Gastroesophageal sphincter (tissue), 4 donors: ENCODE data around the gene ATF6. TPM values are rescaled to one million over a fixed set of nuclear protein-coding genes. Genes with fewer than 3 reads are reported as not detected.

ENCODE experiments used
- ATAC-seq: fragments of 150-250 bp; one replicate; pipeline ENCODE4 v1.9.1; 2016; ENCODE audit warnings: mild to moderate bottlenecking, moderate library complexity
- H3K27ac ChIP-seq, 4 donors: fragments of 200-600 bp; sonication (generic) in 3 of 4; 1 replicate in 3 of 4; 2 replicates in 1 of 4; pipeline ENCODE4 v1.5.1; 2016 to 2019
- H3K27me3 ChIP-seq: fragments of 200-600 bp; sonication (generic); one replicate; pipeline ENCODE4 v1.5.1; 2019
- H3K36me3 ChIP-seq, 2 donors: fragments of 200-600 bp; sonication (generic); one replicate each; pipeline ENCODE4 v1.5.1; 2019; ENCODE audit warnings: control low read depth in 1 of 2
- H3K4me1 ChIP-seq, 3 donors: fragments of 200-600 bp; sonication (generic); 1 replicate in 2 of 3; 2 replicates in 1 of 3; pipeline ENCODE4 v1.5.1; 2016 to 2019; ENCODE audit warnings: control low read depth in 2 of 3
- H3K4me3 ChIP-seq, 2 donors: fragments of 200-600 bp; sonication (generic); one replicate each; pipeline ENCODE4 v1.5.1; 2019; ENCODE audit warnings: mild to moderate bottlenecking in 1 of 2, moderate library complexity in 1 of 2
- H3K9me3 ChIP-seq, 3 donors: fragments of 200-600 bp; sonication (generic); one replicate each; pipeline ENCODE4 v1.5.1; 2017 to 2019; ENCODE audit warnings: control low read depth in 2 of 3
- CTCF ChIP-seq, 4 experiments: fragments of 200-600 bp in 2 of 4; fragments of 450-650 bp in 2 of 4; sonication (generic) in 1 of 4; IDR thresholded peaks; one replicate each; pipeline ENCODE4 v1.5.1; 2017 to 2019; ENCODE audit warnings: antibody characterized with exemption in 4 of 4, mild to moderate bottlenecking in 2 of 4, moderate library complexity in 2 of 4
- EP300 ChIP-seq: sonication (generic); formaldehyde crosslinking; IDR thresholded peaks from one replicate; pipeline ENCODE4 v1.6.1; 2017; ENCODE audit warnings: antibody characterized with exemption, mild to moderate bottlenecking
- POLR2A ChIP-seq, 2 donors: fragments of 450-650 bp; IDR thresholded peaks; one replicate each; pipeline ENCODE4 v1.6.1; 2017; ENCODE audit warnings: antibody characterized with exemption in 2 of 2, mild to moderate bottlenecking in 2 of 2, moderate library complexity in 1 of 2
- POLR2AphosphoS5 ChIP-seq: sonication (generic); formaldehyde crosslinking; IDR thresholded peaks from one replicate; pipeline ENCODE4 v1.6.1; 2017; ENCODE audit warnings: antibody characterized with exemption
- WGBS, 2 donors: methylation state at CpG; one replicate each; pipeline ENCODE4 v1.1.5; 2018; ENCODE audit warnings: low coverage in 1 of 2; 5-methylcytosine and 5-hydroxymethylcytosine counted together
- total RNA-seq, 4 donors: library from RNA; depleted of rRNA; stranded (reverse); fragments of >200 nt; gene quantifications; one replicate each; pipeline ENCODE4 v1.1.0, GENCODE V29; 2016

ATF6 gene
- total RNA-seq, 4 donors from 2014 or later: 28.6 to 32.4 (median 29.7) TPM

- no peak for TF ChIP-seq POLR2A (IDR thresholded peaks at IDR 0.05)
- no peak for TF ChIP-seq EP300
- no peak for TF ChIP-seq CTCF (IDR thresholded peaks at IDR 0.05)
- TF ChIP-seq POLR2AphosphoS5: no peak
- no peak overlapping the region for H3K4me3 ChIP-seq
- H3K36me3 ChIP-seq: peaks cover 0 to 6% of the 10 kb centered on the region in 2 donors
- peaks cover 0 to 24% (median 0%) of the 10 kb centered on the region in 3 donors for H3K9me3 ChIP-seq
- no peaks in the 10 kb centered on the region for H3K27me3 ChIP-seq
- peaks cover 0 to 15% (median 0%) of the 10 kb centered on the region in 3 donors for H3K4me1 ChIP-seq
- no peak for ATAC-seq
- H3K27ac ChIP-seq: no peak overlapping the region
These were observed 223.0 kb downstream of the ATF6 start for GRCh38 chr1:161989108-161989507.

- peaks cover 0 to 15% (median 0%) of the 10 kb centered on the region in 3 donors for H3K4me1 ChIP-seq
- H3K36me3 ChIP-seq: peaks cover 0 to 6% of the 10 kb centered on the region in 2 donors
- H3K9me3 ChIP-seq: peaks cover 0 to 24% (median 0%) of the 10 kb centered on the region in 3 donors
- no peak for ATAC-seq
- H3K27ac ChIP-seq: no peak overlapping the region
- WGBS, 2 donors: 90 to 91% methylated on average over 2 to 5 of the region's 5 CpGs
- H3K4me3 ChIP-seq: no peak overlapping the region
- H3K27me3 ChIP-seq: no peaks in the 10 kb centered on the region
- no peak for TF ChIP-seq CTCF (IDR thresholded peaks at IDR 0.05)
- no peak for TF ChIP-seq EP300
These were observed 223.7 kb downstream of the ATF6 start for GRCh38 chr1:161989786-161990185.

- H3K36me3 ChIP-seq: peaks cover 0 to 17% of the 10 kb centered on the region in 2 donors
- no peak overlapping the region for H3K4me3 ChIP-seq
- no peak overlapping the region for H3K27ac ChIP-seq
- no peaks in the 10 kb centered on the region for H3K4me1 ChIP-seq
- ATAC-seq: no peak
- 80 to 92% methylated on average over 1 to 4 of the region's 11 CpGs for whole genome bisulfite sequencing, 2 donors
- H3K9me3 ChIP-seq: peaks cover 0 to 6% (median 0%) of the 10 kb centered on the region in 3 donors
- no peak for TF ChIP-seq POLR2AphosphoS5
- TF ChIP-seq CTCF (IDR thresholded peaks at IDR 0.05): no peak
- no peak for TF ChIP-seq POLR2A (IDR thresholded peaks at IDR 0.05)
- no peak for TF ChIP-seq EP300
- no peaks in the 10 kb centered on the region for H3K27me3 ChIP-seq
These were observed 227.5 kb downstream of the ATF6 start for GRCh38 chr1:161993576-161993975.

GRCh38 chr1:161994175-161994668 lies 228.1 kb downstream of the ATF6 start:
- Histone ChIP-seq H3K27me3 (no peaks in the 10 kb centered on the region), H3K27ac (no peak overlapping the region), H3K36me3 (peaks cover 0 to 17% of the 10 kb centered on the region in 2 donors), H3K9me3 (peaks cover 0 to 6% (median 0%) of the 10 kb centered on the region in 3 donors), H3K4me1 (no peaks in the 10 kb centered on the region), H3K4me3 (no peak overlapping the region)
- WGBS, 2 donors: 44 to 72% methylated on average over 2 to 7 of the region's 9 CpGs
- TF ChIP-seq POLR2A (IDR thresholded peaks at IDR 0.05): no peak
- TF ChIP-seq POLR2AphosphoS5: no peak
- TF ChIP-seq EP300: no peak
- no peak for TF ChIP-seq CTCF (IDR thresholded peaks at IDR 0.05)
- ATAC-seq: no peak

- Histone ChIP-seq H3K27ac (no peak overlapping the region), H3K27me3 (no peaks in the 10 kb centered on the region), H3K9me3 (no peaks in the 10 kb centered on the region), H3K4me3 (no peak overlapping the region), H3K4me1 (no peaks in the 10 kb centered on the region), H3K36me3 (peaks cover 0 to 14% of the 10 kb centered on the region in 2 donors)
- TF ChIP-seq POLR2AphosphoS5 (no peak), POLR2A (IDR thresholded peaks at IDR 0.05) (no peak), EP300 (no peak), CTCF (IDR thresholded peaks at IDR 0.05) (no peak)
- ATAC-seq: no peak
- WGBS, 2 donors: 40% methylated on average over 1 of the region's 1 CpG; no CpG with 5 or more reads in 1 of the 2 donors
These were observed 231.0 kb downstream of the ATF6 start for GRCh38 chr1:161997152-161997551.
